HepG2 (cell line): ENCODE measurements around the gene ZIC4. TPM values are rescaled to one million over a fixed set of nuclear protein-coding genes. Genes with fewer than 3 reads are reported as not detected.

Experiments
- ATAC-seq: fragments of 200-7000 bp; cut with Tn5 transposase; 3 replicates; pipeline ENCODE4 v1.9.1; 2020; ENCODE audit warnings: mild to moderate bottlenecking, moderate library complexity
- BruUV-seq: library from RNA; stranded (reverse); fragments of 400-500 nt; replicated peaks from 2 replicates; lab custom pipeline; 2021; lab: Mats Ljungman, UMichigan
- CTCF ChIA-PET: fragments of 300-600 bp; formaldehyde crosslinking; extraction: SDS; loops from one replicate; lab custom pipeline; 2021; ENCODE audit warnings: low total read pairs, inconsistent platforms, low intra/inter-chr PET ratio; lab: Yijun Ruan, JAX
- POLR2A ChIA-PET: fragments of 350-600 bp; sonication (Branson Sonifier 250); formaldehyde crosslinking; loops from one replicate; lab custom pipeline; 2020; ENCODE audit warnings: antibody characterized with exemption, inconsistent platforms; lab: Yijun Ruan, JAX
- DNase-seq: peaks from one replicate; pipeline ENCODE4 v3.0.0-alpha.2; 2015; ENCODE audit warnings: low spot score
- FAIRE-seq: peaks from 3 replicates; lab custom pipeline; 2011; peaks lifted over from hg19 to GRCh38; lab: Jason Lieb, UNC
- H2AFZ ChIP-seq: one replicate; pipeline ENCODE4 v1.6.1; 2011; ENCODE audit warnings: low read length, inconsistent platforms
- H3K27ac ChIP-seq: fragments of 300-600 bp; 3 replicates; pipeline ENCODE4 v1.8.0; 2011; ENCODE audit warnings: mixed run types, mild to moderate bottlenecking, mixed read lengths, low read length, inconsistent platforms; ENCODE audit not compliant: insufficient read depth; ENCODE audit errors: extremely low read length
- H3K27me3 ChIP-seq, 2 experiments: fragments of 200-600 bp in 1 of 2; 2 replicates in 1 of 2; 3 replicates in 1 of 2; pipeline versions ENCODE4 v1.6.0 to v1.8.0; 2011; ENCODE audit warnings: low read length in 2 of 2, mild to moderate bottlenecking in 2 of 2, moderate library complexity in 2 of 2, inconsistent platforms in 1 of 2; ENCODE audit not compliant: insufficient read depth in 2 of 2, control insufficient read depth in 1 of 2
- H3K36me3 ChIP-seq, 2 experiments: fragments of 200-600 bp in 1 of 2; replicated peaks in 1 of 2; 2 replicates in 1 of 2; 3 replicates in 1 of 2; pipeline versions ENCODE4 v1.5.1 to v1.8.0; 2011; ENCODE audit warnings: low read length in 2 of 2, inconsistent platforms in 1 of 2; ENCODE audit not compliant: insufficient read depth in 2 of 2, control insufficient read depth in 1 of 2
- H3K4me1 ChIP-seq: 2 replicates; pipeline ENCODE4 v1.5.1; 2012; ENCODE audit warnings: low read length, inconsistent platforms; ENCODE audit not compliant: insufficient read depth
- H3K4me2 ChIP-seq: 2 replicates; pipeline ENCODE4 v1.6.0; 2011; ENCODE audit warnings: low read depth, low read length, inconsistent platforms
- H3K4me3 ChIP-seq, 3 experiments: fragments of 200-600 bp in 1 of 3; sonication (generic), shearing (Covaris generic) in 1 of 3; replicated peaks in 1 of 3; 2 replicates each; pipeline ENCODE4 v1.5.1; 2011 to 2016; ENCODE audit warnings: low read length in 3 of 3, inconsistent platforms in 2 of 3, low read depth in 2 of 3, mild to moderate bottlenecking in 2 of 3, control low read depth in 1 of 3, mixed read lengths in 1 of 3; ENCODE audit not compliant: insufficient read depth in 1 of 3
- H3K79me2 ChIP-seq: one replicate; pipeline ENCODE4 v1.6.1; 2011; ENCODE audit warnings: low read length, inconsistent platforms; ENCODE audit not compliant: insufficient read depth
- H3K9ac ChIP-seq: 2 replicates; pipeline ENCODE4 v1.6.0; 2011; ENCODE audit warnings: mild to moderate bottlenecking, low read depth, low read length, inconsistent platforms; ENCODE audit not compliant: insufficient read depth
- H3K9me3 ChIP-seq: 2 replicates; pipeline ENCODE4 v1.5.1; 2012; ENCODE audit warnings: mild to moderate bottlenecking, low read length
- H4K20me1 ChIP-seq: 2 replicates; pipeline ENCODE4 v1.6.0; 2011; ENCODE audit warnings: inconsistent platforms, mild to moderate bottlenecking, low read length, moderate library complexity; ENCODE audit not compliant: insufficient read depth
- BRCA1 ChIP-seq: sonication (generic); formaldehyde crosslinking; IDR thresholded peaks from 2 replicates; pipeline ENCODE4 v1.4.0; 2020; ENCODE audit warnings: missing genetic modification reagents
- DR1 ChIP-seq: sonication (generic); formaldehyde crosslinking; IDR thresholded peaks from 2 replicates; pipeline ENCODE4 v1.8.0; 2021; ENCODE audit warnings: mild to moderate bottlenecking, missing genetic modification reagents, inconsistent platforms
- GLI4 ChIP-seq: sonication (generic); formaldehyde crosslinking; IDR thresholded peaks from 2 replicates; pipeline ENCODE4 v1.5.1; 2020; ENCODE audit warnings: missing genetic modification reagents, mild to moderate bottlenecking, moderate library complexity, borderline replicate concordance
- MBD4 ChIP-seq: IDR thresholded peaks from 2 replicates; pipeline ENCODE4 v1.6.1; 2012; ENCODE audit warnings: low read length, inconsistent platforms, borderline replicate concordance
- MEF2D ChIP-seq: sonication (generic); formaldehyde crosslinking; IDR thresholded peaks from 2 replicates; pipeline ENCODE4 v1.5.1; 2020; ENCODE audit warnings: mild to moderate bottlenecking, missing genetic modification reagents
- NR2F6 ChIP-seq, 2 experiments: IDR thresholded peaks; 2 replicates each; pipeline ENCODE4 v1.6.1; 2016; ENCODE audit warnings: antibody characterized with exemption in 1 of 2, mild to moderate bottlenecking in 1 of 2
- SOX13 ChIP-seq, 3 experiments: fragments of 450-650 bp in 1 of 3; sonication (generic) in 1 of 3; formaldehyde crosslinking in 1 of 3; IDR thresholded peaks in 2 of 3; conservative IDR thresholded peaks in 1 of 3; 2 replicates each; pipeline versions ENCODE4 v1.5.0 to v1.6.1; 2016 to 2020; ENCODE audit warnings: antibody characterized with exemption in 1 of 3, mild to moderate bottlenecking in 1 of 3, missing compliant biosample characterization in 1 of 3, missing genetic modification reagents in 1 of 3, moderate library complexity in 1 of 3
- TBX3 ChIP-seq: fragments of 450-650 bp; IDR thresholded peaks from 2 replicates; pipeline ENCODE4 v1.6.1; 2017; ENCODE audit warnings: antibody characterized with exemption, mild to moderate bottlenecking, inconsistent platforms, borderline replicate concordance
- ZFYVE20 ChIP-seq: sonication (generic); formaldehyde crosslinking; IDR thresholded peaks from 2 replicates; pipeline ENCODE4 v1.8.0; 2023; ENCODE audit warnings: low read depth, mild to moderate bottlenecking, moderate library complexity, missing genetic modification reagents, borderline replicate concordance
- ZNF143 ChIP-seq: sonication (generic); formaldehyde crosslinking; IDR thresholded peaks from 2 replicates; pipeline ENCODE4 v1.4.0; 2020; ENCODE audit warnings: missing genetic modification reagents
- ZNF253 ChIP-seq: sonication (generic); formaldehyde crosslinking; IDR thresholded peaks from 2 replicates; pipeline ENCODE4 v1.8.0; 2022; ENCODE audit warnings: mild to moderate bottlenecking, missing genetic modification reagents, borderline replicate concordance
- ZNF280B ChIP-seq: sonication (generic); formaldehyde crosslinking; IDR thresholded peaks from 2 replicates; pipeline ENCODE4 v1.5.0; 2020; ENCODE audit warnings: missing genetic modification reagents, mild to moderate bottlenecking, borderline replicate concordance
- ZNF503 ChIP-seq: sonication (generic); formaldehyde crosslinking; IDR thresholded peaks from 2 replicates; pipeline ENCODE4 v1.4.0; 2020; ENCODE audit warnings: missing genetic modification reagents
- ZNF605 ChIP-seq: sonication (generic); formaldehyde crosslinking; IDR thresholded peaks from 2 replicates; pipeline ENCODE4 v1.8.0; 2022; ENCODE audit warnings: mild to moderate bottlenecking, missing genetic modification reagents
- WGBS: methylation state at CpG from one replicate; pipeline ENCODE4 v1.1.6; 2017; ENCODE audit warnings: low lambda C conversion rate; 5-methylcytosine and 5-hydroxymethylcytosine counted together
- in situ Hi-C: cut with HindIII; loops from 2 replicates; pipeline ENCODE4 v1.10.0; 2017; ENCODE audit warnings: low pct_unique_long_range_greater_than_20kb; ENCODE audit not compliant: extremely low pct_ligation_motif_present
- intact Hi-C: fragments of 100-400 bp; cut with micrococcal nuclease; formaldehyde crosslinking; loops from one replicate; pipeline ENCODE4 v1.10.0; 2022; ENCODE audit not compliant: unreplicated experiment
- polyA plus RNA-seq, 8 experiments: library from polyadenylated mRNA; depleted of rRNA in 3 of 8; stranded (reverse) in 7 of 8; unstranded in 1 of 8; fragments of >200 nt; fragmentation: Illumina TruSeq in 4 of 8; extraction: Trizol in 4 of 8; gene quantifications; 2 replicates each; pipeline versions ENCODE4 v1.2.1 to v1.2.3, GENCODE V29; 2011 to 2016; ENCODE audit warnings: low read depth in 4 of 8, missing spikeins in 1 of 8, mixed read lengths in 1 of 8; ENCODE audit not compliant: insufficient read depth in 1 of 8
- total RNA-seq, 5 experiments: library from RNA; depleted of rRNA; stranded (reverse); fragments of >200 nt; fragmentation: Illumina TruSeq; extraction: Trizol; gene quantifications; 2 replicates each; pipeline ENCODE4 v1.2.3, GENCODE V29; 2016; ENCODE audit warnings: low read depth in 1 of 5
- TF ChIP-seq, protein P1 (sequence below): IDR thresholded peaks from 2 replicates; pipeline ENCODE4 v1.6.1; 2016; ENCODE audit warnings: low read depth, control low read depth

The ZIC4 gene
- total and polyA plus RNA-seq, 2 of the 13 experiments (the other 11 are each of a cell fraction or from before 2014, with no cell fraction given) = not detected

- TF ChIP-seq ZNF605 (CRISPR knock-in tag) = no peak
- TF ChIP-seq ZNF143 (CRISPR knock-in tag) = no peak
- no peak for TF ChIP-seq MEF2D
Measured at GRCh38 chr3:147431751-147432150, 25.4 kb upstream of the ZIC4 start (continued).

DNA sequence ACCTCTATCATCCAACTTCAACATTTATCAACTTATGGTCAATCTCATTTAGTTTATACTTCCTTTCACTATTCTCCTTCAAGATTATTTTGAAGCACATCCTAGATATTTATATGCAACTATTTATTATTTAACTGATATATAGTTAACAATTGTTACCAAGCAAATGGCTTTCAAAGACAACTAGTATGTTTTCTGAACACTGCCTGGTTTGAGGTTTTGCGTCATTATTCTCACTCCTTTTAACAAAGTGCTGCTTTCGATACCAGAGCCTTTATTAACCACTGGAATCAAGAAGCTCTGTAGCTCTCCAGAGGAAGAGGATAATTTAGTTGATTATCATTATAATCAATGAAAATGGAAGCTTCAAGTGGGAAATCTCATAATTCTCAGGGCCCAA lies 22.4 kb upstream of the ZIC4 start:
- FAIRE-seq = no peak
- BruUV-seq = no TSS peak

More for the DNA sequence above, 22.4 kb upstream of the ZIC4 start:
- ChIA-PET CTCF (no interaction called here), POLR2A (no interaction called here)
- Histone ChIP-seq H3K36me3 (no peaks in the 10 kb centered on the region), H3K4me3 (no peak overlapping the region), H3K9ac (no peak overlapping the region), H3K4me2 (no peak overlapping the region), H3K9me3 (no peaks in the 10 kb centered on the region), H3K79me2 (no peaks in the 10 kb centered on the region), H3K27ac (no peak overlapping the region), H3K4me1 (no peaks in the 10 kb centered on the region), H2AFZ (no peak overlapping the region), H4K20me1 (no peaks in the 10 kb centered on the region), H3K27me3 (peaks cover 4 to 7% of the 10 kb centered on the region in 2 experiments; a peak in 4 of 5 replicates)
- in situ Hi-C loops = no loop called here
- DNase-seq (no peak), ATAC-seq (no peak)
- WGBS = 24% methylated on average over 2 of the region's 2 CpGs
- TF ChIP-seq BRCA1 (CRISPR knock-in tag) (no peak), DR1 (no peak), TBX3 (no peak), SOX13 (IDR thresholded peaks at IDR 0.05) (no peak), SOX13 (CRISPR knock-in tag; conservative IDR thresholded peaks at IDR 0.05 in 1 of 2, IDR thresholded peaks at IDR 0.05 in 1 of 2) (no peak), MBD4 (no peak), ZNF503 (no peak), NR2F6 (IDR thresholded peaks at IDR 0.05) (no peak), NR2F6 (CRISPR knock-in tag; IDR thresholded peaks at IDR 0.05) (no peak), GLI4 (CRISPR knock-in tag) (no peak), ZNF280B (CRISPR knock-in tag) (no peak), ZNF253 (CRISPR knock-in tag) (no peak), ZFYVE20 (CRISPR knock-in tag) (no peak)
- TF ChIP-seq, protein P1, sequence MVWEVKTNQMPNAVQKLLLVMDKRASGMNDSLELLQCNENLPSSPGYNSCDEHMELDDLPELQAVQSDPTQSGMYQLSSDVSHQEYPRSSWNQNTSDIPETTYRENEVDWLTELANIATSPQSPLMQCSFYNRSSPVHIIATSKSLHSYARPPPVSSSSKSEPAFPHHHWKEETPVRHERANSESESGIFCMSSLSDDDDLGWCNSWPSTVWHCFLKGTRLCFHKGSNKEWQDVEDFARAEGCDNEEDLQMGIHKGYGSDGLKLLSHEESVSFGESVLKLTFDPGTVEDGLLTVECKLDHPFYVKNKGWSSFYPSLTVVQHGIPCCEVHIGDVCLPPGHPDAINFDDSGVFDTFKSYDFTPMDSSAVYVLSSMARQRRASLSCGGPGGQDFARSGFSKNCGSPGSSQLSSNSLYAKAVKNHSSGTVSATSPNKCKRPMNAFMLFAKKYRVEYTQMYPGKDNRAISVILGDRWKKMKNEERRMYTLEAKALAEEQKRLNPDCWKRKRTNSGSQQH = no peak
- intact Hi-C loops = no loop called here
